Testis (tissue), 2 donors: ENCODE measurements around the gene PTPRG.

Experiments used
- POLR2A ChIP-seq: fragments of 450-650 bp; IDR thresholded peaks from one replicate; pipeline ENCODE4 v1.6.1; 2017; ENCODE audit warnings: antibody characterized with exemption, mild to moderate bottlenecking, moderate library complexity
- TF ChIP-seq, protein P1 (sequence below), 3 experiments: fragments of 450-650 bp in 2 of 3; fragments of 200-600 bp in 1 of 3; sonication (generic) in 1 of 3; IDR thresholded peaks; one replicate each; pipeline ENCODE4 v1.5.1; 2016 to 2019; ENCODE audit warnings: antibody characterized with exemption in 3 of 3, mild to moderate bottlenecking in 2 of 3, moderate library complexity in 1 of 3

DNA sequence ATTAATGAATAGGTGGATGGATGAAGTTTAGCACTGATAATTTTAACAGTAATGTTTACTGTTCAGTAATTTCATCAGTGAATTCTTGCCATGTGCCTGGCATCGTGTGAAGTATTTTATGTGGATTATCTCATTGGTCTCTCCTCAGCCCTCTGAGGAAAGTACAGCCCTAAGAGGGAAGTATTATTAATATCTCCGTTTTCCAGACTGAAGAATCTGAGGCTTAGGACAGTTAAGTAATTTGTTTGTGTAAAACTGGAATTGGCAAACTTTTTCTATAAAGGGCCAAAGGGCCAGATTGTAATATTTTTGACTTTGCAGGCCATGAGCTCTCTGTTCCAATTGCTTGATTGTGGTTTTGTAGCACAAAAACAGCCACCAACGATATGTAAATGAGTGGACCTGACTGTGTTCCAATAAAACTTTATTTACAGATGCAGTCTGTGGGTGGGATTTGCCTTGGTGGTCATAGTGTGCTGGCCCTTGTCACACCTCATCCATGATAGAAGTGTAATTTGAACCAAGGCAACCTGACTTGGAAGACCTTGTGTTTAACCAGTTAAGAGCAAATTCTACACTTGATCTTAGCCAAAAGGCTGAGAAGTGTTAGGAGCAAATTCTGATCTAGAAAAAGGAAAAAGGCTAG is 556.7 kb downstream of the PTPRG start:
- TF ChIP-seq, protein P1, sequence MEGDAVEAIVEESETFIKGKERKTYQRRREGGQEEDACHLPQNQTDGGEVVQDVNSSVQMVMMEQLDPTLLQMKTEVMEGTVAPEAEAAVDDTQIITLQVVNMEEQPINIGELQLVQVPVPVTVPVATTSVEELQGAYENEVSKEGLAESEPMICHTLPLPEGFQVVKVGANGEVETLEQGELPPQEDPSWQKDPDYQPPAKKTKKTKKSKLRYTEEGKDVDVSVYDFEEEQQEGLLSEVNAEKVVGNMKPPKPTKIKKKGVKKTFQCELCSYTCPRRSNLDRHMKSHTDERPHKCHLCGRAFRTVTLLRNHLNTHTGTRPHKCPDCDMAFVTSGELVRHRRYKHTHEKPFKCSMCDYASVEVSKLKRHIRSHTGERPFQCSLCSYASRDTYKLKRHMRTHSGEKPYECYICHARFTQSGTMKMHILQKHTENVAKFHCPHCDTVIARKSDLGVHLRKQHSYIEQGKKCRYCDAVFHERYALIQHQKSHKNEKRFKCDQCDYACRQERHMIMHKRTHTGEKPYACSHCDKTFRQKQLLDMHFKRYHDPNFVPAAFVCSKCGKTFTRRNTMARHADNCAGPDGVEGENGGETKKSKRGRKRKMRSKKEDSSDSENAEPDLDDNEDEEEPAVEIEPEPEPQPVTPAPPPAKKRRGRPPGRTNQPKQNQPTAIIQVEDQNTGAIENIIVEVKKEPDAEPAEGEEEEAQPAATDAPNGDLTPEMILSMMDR (IDR thresholded peaks at IDR 0.05) = no peak
- TF ChIP-seq POLR2A = no peak
